Measurements from ENCODE around the gene AACS.

AACS gene

GRCh38 chr12:125187780-125188741 lies 122.8 kb downstream of the AACS start:
- H3K9me3 ChIP-seq (ENCODE audit: control insufficient read depth, low read length) = no peaks in the 10 kb centered on the region
- no peaks in the 10 kb centered on the region for H3K36me3 ChIP-seq (ENCODE audit: control insufficient read depth, insufficient read depth, low read length)
- H3K9ac ChIP-seq (ENCODE audit: low read length) = no peak overlapping the region
- H3K4me3 ChIP-seq (ENCODE audit: low read length) = no peak overlapping the region
- H3K4me1 ChIP-seq (ENCODE audit: control insufficient read depth, insufficient read depth, low read length) = peaks cover 9% of the 10 kb centered on the region
- peaks cover 73% of the 10 kb centered on the region for H3K27me3 ChIP-seq (ENCODE audit: control insufficient read depth, insufficient read depth, low read length)

DNA sequence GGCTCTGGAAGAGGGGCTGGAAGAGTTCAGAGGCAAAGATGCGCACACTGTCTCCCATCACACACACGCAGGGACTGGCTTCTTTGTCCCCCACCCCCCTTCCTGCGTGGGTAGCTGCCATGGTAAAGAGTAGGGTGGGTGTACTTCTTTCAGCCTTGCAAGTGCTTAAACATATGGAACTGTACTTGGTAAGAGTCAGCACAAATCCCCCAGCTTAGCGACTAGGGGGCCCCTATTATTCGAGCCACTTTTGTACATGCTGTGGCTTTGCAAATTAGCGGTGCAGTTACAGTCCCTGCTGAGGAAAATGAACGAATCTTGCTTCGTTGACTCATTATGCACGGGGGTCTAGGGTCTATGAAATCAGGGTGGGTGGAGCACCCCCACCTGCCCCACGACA lies 123.8 kb downstream of the AACS start:
- Histone ChIP-seq H3K9me3 (ENCODE audit: control insufficient read depth, low read length) (no peaks in the 10 kb centered on the region), H3K4me3 (ENCODE audit: low read length) (no peak overlapping the region), H3K36me3 (ENCODE audit: control insufficient read depth, insufficient read depth, low read length) (no peaks in the 10 kb centered on the region), H3K9ac (ENCODE audit: low read length) (no peak overlapping the region), H3K4me1 (ENCODE audit: control insufficient read depth, insufficient read depth, low read length) (peaks cover 4% of the 10 kb centered on the region), H3K27me3 (ENCODE audit: control insufficient read depth, insufficient read depth, low read length) (peaks cover 73% of the 10 kb centered on the region)

GRCh38 chr12:125189502-125189901 lies 124.3 kb downstream of the AACS start:
- Histone ChIP-seq H3K27me3 (ENCODE audit: control insufficient read depth, insufficient read depth, low read length) (peaks cover 72% of the 10 kb centered on the region), H3K9me3 (ENCODE audit: control insufficient read depth, low read length) (no peaks in the 10 kb centered on the region), H3K4me1 (ENCODE audit: control insufficient read depth, insufficient read depth, low read length) (peaks cover 4% of the 10 kb centered on the region), H3K4me3 (ENCODE audit: low read length) (no peak overlapping the region), H3K36me3 (ENCODE audit: control insufficient read depth, insufficient read depth, low read length) (no peaks in the 10 kb centered on the region), H3K9ac (ENCODE audit: low read length) (no peak overlapping the region)

GRCh38 chr12:125191361-125192087 lies 126.3 kb downstream of the AACS start:
- H3K4me3 ChIP-seq (ENCODE audit: low read length) = no peak overlapping the region

GRCh38 chr12:125192690-125193221 lies 127.5 kb downstream of the AACS start:
- Histone ChIP-seq H3K27me3 (ENCODE audit: control insufficient read depth, insufficient read depth, low read length) (peaks cover 46% of the 10 kb centered on the region), H3K36me3 (ENCODE audit: control insufficient read depth, insufficient read depth, low read length) (no peaks in the 10 kb centered on the region), H3K4me1 (ENCODE audit: control insufficient read depth, insufficient read depth, low read length) (no peaks in the 10 kb centered on the region), H3K9ac (ENCODE audit: low read length) (no peak overlapping the region), H3K4me3 (ENCODE audit: low read length) (no peak overlapping the region), H3K9me3 (ENCODE audit: control insufficient read depth, low read length) (no peaks in the 10 kb centered on the region)

More at GRCh38 chr12:125191361-125192087, 126.3 kb downstream of the AACS start:
- H3K36me3 ChIP-seq (ENCODE audit: control insufficient read depth, insufficient read depth, low read length) = no peaks in the 10 kb centered on the region
- no peaks in the 10 kb centered on the region for H3K4me1 ChIP-seq (ENCODE audit: control insufficient read depth, insufficient read depth, low read length)
- no peak overlapping the region for H3K9ac ChIP-seq (ENCODE audit: low read length)
- no peaks in the 10 kb centered on the region for H3K9me3 ChIP-seq (ENCODE audit: control insufficient read depth, low read length)
- H3K27me3 ChIP-seq (ENCODE audit: control insufficient read depth, insufficient read depth, low read length) = peaks cover 58% of the 10 kb centered on the region
